ENCODE measurements around the gene HDAC4.

GRCh38 chr2:239285071-239285931 lies 115.5 kb downstream of the HDAC4 start:
- TF ChIP-seq ATF3 (IDR thresholded peaks at IDR 0.05; ENCODE audit: borderline replicate concordance, extremely low read depth, low read depth, low read length) = no peak
- TF ChIP-seq CTCF (IDR thresholded peaks at IDR 0.05 in 2 of 3, conservative IDR thresholded peaks at IDR 0.05 in 1 of 3; ENCODE audit: control insufficient read depth in 2 of 3, extremely low read depth in 1 of 3, insufficient read depth in 1 of 3, low read depth in 3 of 3, low read length in 3 of 3) = no peak
- 0 out of 2 replicates have a peak, but pooled peaks have one; percentile 35 for TF ChIP-seq TCF12 (IDR thresholded peaks at IDR 0.05; ENCODE audit: low read depth, low read length)
- TF ChIP-seq BCLAF1 (IDR thresholded peaks at IDR 0.05) = no peak
- peak in 1 of 2 experiments; percentile 30; a peak in 1 of 4 replicates for TF ChIP-seq ETV6 (conservative IDR thresholded peaks at IDR 0.05 in 1 of 2, IDR thresholded peaks at IDR 0.05 in 1 of 2; ENCODE audit: borderline replicate concordance in 1 of 2, low read depth in 1 of 2)
- no peak for TF ChIP-seq ZSCAN29 (IDR thresholded peaks at IDR 0.05)
- TF ChIP-seq CHD2 (IDR thresholded peaks at IDR 0.05; ENCODE audit: borderline replicate concordance, low read depth, low read length) = no peak
- TF ChIP-seq CREM (IDR thresholded peaks at IDR 0.05; ENCODE audit: low read depth) = no peak
- TF ChIP-seq NR2C2 (IDR thresholded peaks at IDR 0.05; ENCODE audit: borderline replicate concordance, control insufficient read depth, insufficient read length, low read depth) = no peak

All from GM12878 (cell line).